Testis (tissue), 3 donors: ENCODE data around the gene ANKS1B. TPM values are rescaled to one million over a fixed set of nuclear protein-coding genes. Genes with fewer than 3 reads are reported as not detected.

Experiments
- DNase-seq: peaks from one replicate; pipeline ENCODE4 v3.0.0-alpha.2; 2019
- H3K27ac ChIP-seq, 2 donors: fragments of 200-600 bp; sonication (generic); one replicate each; pipeline ENCODE4 v1.5.1; 2019
- H3K27me3 ChIP-seq: fragments of 200-600 bp; sonication (generic); one replicate; pipeline ENCODE4 v1.5.1; 2019
- H3K36me3 ChIP-seq: fragments of 200-600 bp; sonication (generic); one replicate; pipeline ENCODE4 v1.5.1; 2017; ENCODE audit warnings: low read depth; ENCODE audit errors: missing control alignments
- H3K4me1 ChIP-seq: fragments of 200-600 bp; sonication (generic); one replicate; pipeline ENCODE4 v1.5.1; 2019
- H3K4me3 ChIP-seq, 2 donors: fragments of 200-600 bp; sonication (generic); one replicate each; pipeline ENCODE4 v1.5.1; 2017 to 2019
- H3K9me3 ChIP-seq: fragments of 200-600 bp; sonication (generic); one replicate; pipeline ENCODE4 v1.5.1; 2017
- POLR2A ChIP-seq: fragments of 450-650 bp; IDR thresholded peaks from one replicate; pipeline ENCODE4 v1.6.1; 2017; ENCODE audit warnings: antibody characterized with exemption, mild to moderate bottlenecking, moderate library complexity
- WGBS, 2 donors: methylation state at CpG; one replicate each; pipeline ENCODE4 v1.1.5; 2018; 5-methylcytosine and 5-hydroxymethylcytosine counted together
- intact Hi-C: fragments of 100-400 bp; cut with DNase I; formaldehyde crosslinking; loops from one replicate; pipeline ENCODE4 v1.15.1; 2023; ENCODE audit warnings: low total_unique reads
- polyA plus RNA-seq: library from polyadenylated mRNA; stranded (reverse); fragments of 350-450 nt; fragmentation: Illumina TruSeq; extraction: RNeasy Lipid Tissue Mini Kit (QIAGEN cat#74804); gene quantifications from one replicate; pipeline ENCODE4 v1.2.3, GENCODE V29; 2014; ENCODE audit warnings: low read depth, low replicate concordance; ENCODE audit not compliant: insufficient read depth
- total RNA-seq, 2 donors: library from RNA; depleted of rRNA; stranded (reverse); fragments of >200 nt; gene quantifications; one replicate each; pipeline ENCODE4 v1.2.3, GENCODE V29; 2016
- TF ChIP-seq, protein P1 (sequence below), 3 experiments: fragments of 450-650 bp in 2 of 3; fragments of 200-600 bp in 1 of 3; sonication (generic) in 1 of 3; IDR thresholded peaks; one replicate each; pipeline ENCODE4 v1.5.1; 2016 to 2019; ENCODE audit warnings: antibody characterized with exemption in 3 of 3, mild to moderate bottlenecking in 2 of 3, moderate library complexity in 1 of 3

Gene ANKS1B
- total and polyA plus RNA-seq, 3 donors from 2014 or later, result 26.8 to 58.2 (median 30.9) TPM

DNA sequence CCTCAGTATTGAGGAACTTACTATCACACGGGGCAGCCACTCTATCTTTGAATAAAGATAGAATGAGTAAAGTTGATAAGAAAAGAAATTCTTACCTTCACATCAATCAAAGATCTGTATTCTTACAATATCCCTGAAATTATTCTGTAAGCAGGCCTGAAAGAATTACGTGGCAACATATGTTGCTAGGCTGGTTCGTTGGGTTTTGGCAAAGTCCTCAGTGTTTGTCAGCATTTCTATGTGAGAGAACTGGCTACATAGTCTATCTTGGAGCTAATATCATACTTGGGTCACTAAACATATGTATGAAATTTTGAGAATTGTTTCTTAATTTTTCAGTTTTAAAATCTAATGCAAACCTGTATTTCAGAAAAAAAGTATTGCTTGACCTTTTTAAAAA is 749.4 kb downstream of the ANKS1B start:
- no peaks in the 10 kb centered on the region for H3K4me1 ChIP-seq
- no peaks in the 10 kb centered on the region for H3K9me3 ChIP-seq
- no peak overlapping the region for H3K4me3 ChIP-seq
- H3K36me3 ChIP-seq, result no peaks in the 10 kb centered on the region
- TF ChIP-seq, protein P1, sequence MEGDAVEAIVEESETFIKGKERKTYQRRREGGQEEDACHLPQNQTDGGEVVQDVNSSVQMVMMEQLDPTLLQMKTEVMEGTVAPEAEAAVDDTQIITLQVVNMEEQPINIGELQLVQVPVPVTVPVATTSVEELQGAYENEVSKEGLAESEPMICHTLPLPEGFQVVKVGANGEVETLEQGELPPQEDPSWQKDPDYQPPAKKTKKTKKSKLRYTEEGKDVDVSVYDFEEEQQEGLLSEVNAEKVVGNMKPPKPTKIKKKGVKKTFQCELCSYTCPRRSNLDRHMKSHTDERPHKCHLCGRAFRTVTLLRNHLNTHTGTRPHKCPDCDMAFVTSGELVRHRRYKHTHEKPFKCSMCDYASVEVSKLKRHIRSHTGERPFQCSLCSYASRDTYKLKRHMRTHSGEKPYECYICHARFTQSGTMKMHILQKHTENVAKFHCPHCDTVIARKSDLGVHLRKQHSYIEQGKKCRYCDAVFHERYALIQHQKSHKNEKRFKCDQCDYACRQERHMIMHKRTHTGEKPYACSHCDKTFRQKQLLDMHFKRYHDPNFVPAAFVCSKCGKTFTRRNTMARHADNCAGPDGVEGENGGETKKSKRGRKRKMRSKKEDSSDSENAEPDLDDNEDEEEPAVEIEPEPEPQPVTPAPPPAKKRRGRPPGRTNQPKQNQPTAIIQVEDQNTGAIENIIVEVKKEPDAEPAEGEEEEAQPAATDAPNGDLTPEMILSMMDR (IDR thresholded peaks at IDR 0.05), result no peak
- no peak for TF ChIP-seq POLR2A
- 79 to 86% methylated on average over 3 of the region's 3 CpGs for WGBS, 2 donors
- H3K27ac ChIP-seq, result no peak overlapping the region
- intact Hi-C loops, result no loop called here
- H3K27me3 ChIP-seq, result no peaks in the 10 kb centered on the region
- DNase-seq, result no peak

DNA sequence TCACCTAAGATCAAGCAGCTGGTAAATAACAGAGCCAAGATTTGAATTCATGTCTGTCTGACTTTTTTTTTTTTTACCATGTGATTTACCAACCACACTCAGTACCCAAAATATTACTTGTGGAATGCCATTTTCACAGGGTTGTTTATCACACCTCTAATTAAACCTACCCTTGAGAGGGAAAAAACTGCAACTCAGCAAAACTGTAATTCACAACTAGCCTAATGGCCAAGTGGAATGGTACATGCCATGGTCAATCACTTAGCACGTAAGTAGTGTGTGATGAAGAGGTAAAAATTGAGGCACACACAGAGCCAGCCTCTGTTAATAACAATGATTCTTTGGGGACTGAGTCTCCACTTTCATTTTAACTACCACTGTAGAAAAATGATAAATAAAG is 750.0 kb downstream of the ANKS1B start:
- no peak for TF ChIP-seq POLR2A
- TF ChIP-seq, protein P1 (IDR thresholded peaks at IDR 0.05), result no peak
- WGBS, 2 donors, result 96 to 100% methylated on average over 1 of the region's 1 CpG
- no peaks in the 10 kb centered on the region for H3K27me3 ChIP-seq
- no peaks in the 10 kb centered on the region for H3K36me3 ChIP-seq
- no peaks in the 10 kb centered on the region for H3K4me1 ChIP-seq
- no peak overlapping the region for H3K27ac ChIP-seq
- no peak overlapping the region for H3K4me3 ChIP-seq
- DNase-seq, result no peak
- intact Hi-C loops, result no loop called here
- no peaks in the 10 kb centered on the region for H3K9me3 ChIP-seq

DNA sequence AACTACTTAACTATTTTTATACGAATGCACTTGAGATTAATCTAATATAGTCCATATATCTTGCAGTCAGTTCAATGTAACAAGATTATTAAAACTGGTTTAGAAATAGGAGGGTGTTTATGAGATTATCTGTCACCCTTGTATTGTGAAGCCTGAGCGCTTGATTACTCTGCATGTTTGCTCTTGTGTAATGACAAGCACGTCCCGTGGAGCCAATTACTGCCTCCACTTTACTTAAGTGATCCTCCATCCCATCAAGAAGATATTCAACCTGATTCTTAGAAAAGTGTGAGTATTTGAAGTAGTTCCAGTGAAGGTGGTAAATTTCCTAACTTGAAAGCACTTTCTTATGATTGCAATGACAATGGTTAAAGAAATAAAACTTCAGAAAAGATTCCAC is 752.4 kb downstream of the ANKS1B start:
- no peaks in the 10 kb centered on the region for H3K4me1 ChIP-seq
- no peaks in the 10 kb centered on the region for H3K9me3 ChIP-seq
- intact Hi-C loops, result no loop called here
- 85% methylated on average over 4 of the region's 4 CpGs for WGBS, 2 donors
- H3K36me3 ChIP-seq, result no peaks in the 10 kb centered on the region
- H3K27ac ChIP-seq, result no peak overlapping the region
- no peak for DNase-seq
- H3K4me3 ChIP-seq, result no peak overlapping the region
- no peak for TF ChIP-seq POLR2A
- TF ChIP-seq, protein P1 (IDR thresholded peaks at IDR 0.05), result no peak
- no peaks in the 10 kb centered on the region for H3K27me3 ChIP-seq

DNA sequence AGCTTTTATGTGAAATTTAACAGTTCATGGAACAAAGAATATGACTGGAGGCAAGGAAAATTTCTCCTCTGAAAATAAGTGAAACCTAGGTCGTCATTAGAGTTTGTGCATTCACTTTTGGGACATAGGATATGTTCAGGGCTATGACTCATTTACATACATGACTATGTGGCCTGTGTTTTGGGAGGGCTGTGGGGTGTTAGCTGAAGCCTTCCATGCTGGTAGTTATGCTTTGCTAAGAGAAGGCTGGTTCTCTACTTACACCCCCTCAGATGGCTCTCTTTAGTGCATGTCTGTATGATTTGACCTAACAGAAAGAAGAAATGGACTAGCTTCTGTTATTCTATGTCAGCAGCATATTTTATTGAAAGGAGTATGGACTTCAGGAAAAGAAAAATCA is 753.7 kb downstream of the ANKS1B start:
- no peak for DNase-seq
- intact Hi-C loops, result no loop called here

DNA sequence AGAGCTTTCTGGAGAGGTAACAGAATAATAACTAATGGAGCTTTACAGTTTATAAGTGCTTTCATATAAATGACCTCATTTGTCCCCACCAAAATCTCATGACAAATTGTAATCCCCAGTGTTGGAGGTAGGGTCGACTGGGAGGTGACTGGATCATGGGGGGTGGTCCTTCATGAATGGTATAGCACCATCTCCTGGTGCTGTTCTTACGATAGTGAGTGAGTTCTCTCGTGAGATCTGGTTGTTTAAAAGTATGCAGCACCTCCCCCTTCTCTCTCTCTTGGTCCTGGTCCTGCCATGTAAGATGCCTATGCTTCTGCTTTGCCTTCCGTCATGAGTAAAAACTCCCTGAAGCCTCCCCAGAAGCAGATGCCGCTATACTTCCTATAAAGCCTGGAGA is 760.5 kb downstream of the ANKS1B start:
- Histone ChIP-seq H3K27ac (no peak overlapping the region), H3K4me1 (no peaks in the 10 kb centered on the region), H3K4me3 (no peak overlapping the region), H3K27me3 (no peaks in the 10 kb centered on the region), H3K9me3 (no peaks in the 10 kb centered on the region), H3K36me3 (no peaks in the 10 kb centered on the region)
- intact Hi-C loops, result no loop called here
- WGBS, 2 donors, result 73 to 78% methylated on average over 5 of the region's 5 CpGs
- TF ChIP-seq POLR2A, result no peak
- TF ChIP-seq, protein P1 (IDR thresholded peaks at IDR 0.05), result no peak
- no peak for DNase-seq

More for the DNA sequence above, 753.7 kb downstream of the ANKS1B start:
- H3K9me3 ChIP-seq, result no peaks in the 10 kb centered on the region
- H3K27me3 ChIP-seq, result no peaks in the 10 kb centered on the region
- 83 to 86% methylated on average over 1 of the region's 1 CpG for WGBS, 2 donors
- no peak overlapping the region for H3K4me3 ChIP-seq
- no peak overlapping the region for H3K27ac ChIP-seq
- H3K4me1 ChIP-seq, result no peaks in the 10 kb centered on the region
- H3K36me3 ChIP-seq, result no peaks in the 10 kb centered on the region
- TF ChIP-seq POLR2A, result no peak
- TF ChIP-seq, protein P1 (IDR thresholded peaks at IDR 0.05), result no peak
